Ammon's horn (tissue), 1 donor: ENCODE results near the gene F7.

ENCODE experiments used
- DNase-seq: peaks from one replicate; pipeline ENCODE4 v3.0.0-alpha.2; 2016; ENCODE audit warnings: low spot score

F7 gene

DNA sequence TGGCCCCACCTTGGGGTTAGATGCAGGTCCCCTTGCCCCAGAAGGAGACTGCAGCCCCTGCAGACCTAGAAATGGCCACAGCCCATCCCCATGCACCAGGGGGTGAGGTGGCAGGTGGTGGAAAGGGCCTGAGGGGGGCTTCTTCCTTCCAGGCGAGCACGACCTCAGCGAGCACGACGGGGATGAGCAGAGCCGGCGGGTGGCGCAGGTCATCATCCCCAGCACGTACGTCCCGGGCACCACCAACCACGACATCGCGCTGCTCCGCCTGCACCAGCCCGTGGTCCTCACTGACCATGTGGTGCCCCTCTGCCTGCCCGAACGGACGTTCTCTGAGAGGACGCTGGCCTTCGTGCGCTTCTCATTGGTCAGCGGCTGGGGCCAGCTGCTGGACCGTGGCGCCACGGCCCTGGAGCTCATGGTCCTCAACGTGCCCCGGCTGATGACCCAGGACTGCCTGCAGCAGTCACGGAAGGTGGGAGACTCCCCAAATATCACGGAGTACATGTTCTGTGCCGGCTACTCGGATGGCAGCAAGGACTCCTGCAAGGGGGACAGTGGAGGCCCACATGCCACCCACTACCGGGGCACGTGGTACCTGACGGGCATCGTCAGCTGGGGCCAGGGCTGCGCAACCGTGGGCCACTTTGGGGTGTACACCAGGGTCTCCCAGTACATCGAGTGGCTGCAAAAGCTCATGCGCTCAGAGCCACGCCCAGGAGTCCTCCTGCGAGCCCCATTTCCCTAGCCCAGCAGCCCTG is 12.8 kb downstream of the F7 start:
- no peak for DNase-seq

- DNase-seq = no peak
These were observed 13.7 kb downstream of the F7 start for GRCh38 chr13:113119166-113119821.

GRCh38 chr13:113119822-113120189 is 14.2 kb downstream of the F7 start:
- no peak for DNase-seq

GRCh38 chr13:113120300-113121182 is 14.9 kb downstream of the F7 start:
- no peak for DNase-seq

GRCh38 chr13:113121183-113121927 is 15.8 kb downstream of the F7 start:
- no peak for DNase-seq

GRCh38 chr13:113121928-113122471 is 16.4 kb downstream of the F7 start:
- no peak for DNase-seq

GRCh38 chr13:113122550-113123225 is 17.1 kb downstream of the F7 start, which contains the start of gene F10:
F10 (plus strand) TSS chr13:113122799; CDS start chr13:113122856, 57 bp downstream.
- DNase-seq = no peak

- DNase-seq = no peak
These were observed 17.9 kb downstream of the F7 start for GRCh38 chr13:113123226-113124201.

DNA sequence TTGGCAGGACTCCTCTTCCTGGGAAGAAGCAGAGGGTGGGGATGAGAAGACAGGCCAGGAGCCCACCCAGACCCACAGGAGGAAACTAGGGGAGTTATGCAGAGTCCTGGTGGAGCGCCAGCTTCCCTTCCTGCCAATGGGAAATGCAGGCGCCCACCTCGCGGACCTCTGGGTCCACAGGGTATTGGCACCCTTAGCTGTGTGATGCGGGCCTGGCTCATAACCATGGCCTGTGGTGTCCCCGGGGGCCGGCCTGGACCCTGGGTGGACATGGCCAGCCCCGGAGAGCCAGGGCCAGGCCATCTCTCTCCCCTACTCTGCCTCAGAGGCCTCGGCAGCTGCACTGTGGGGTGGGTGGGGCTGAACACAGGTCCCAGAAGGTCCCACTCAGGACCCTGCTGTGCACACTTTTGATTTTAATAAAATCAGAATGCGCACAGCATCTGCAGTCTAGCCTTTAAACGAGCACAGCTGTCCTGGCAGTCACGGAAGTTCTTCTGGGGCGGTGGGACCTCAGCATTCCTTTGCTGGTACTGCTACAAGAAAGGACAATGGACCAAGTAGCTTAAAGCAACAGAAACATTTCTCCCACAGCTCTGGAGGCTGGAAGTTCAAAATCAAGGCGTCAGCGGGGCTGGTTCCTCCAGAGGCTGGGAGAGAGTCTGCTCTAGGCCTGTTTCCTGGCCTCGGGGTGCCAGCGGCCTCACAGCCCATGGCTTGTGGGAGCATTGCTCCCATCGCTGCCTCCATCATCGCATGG is 18.8 kb downstream of the F7 start:
- DNase-seq = no peak

- no peak for DNase-seq
These were observed 20.1 kb downstream of the F7 start for GRCh38 chr13:113125506-113126264.

DNA sequence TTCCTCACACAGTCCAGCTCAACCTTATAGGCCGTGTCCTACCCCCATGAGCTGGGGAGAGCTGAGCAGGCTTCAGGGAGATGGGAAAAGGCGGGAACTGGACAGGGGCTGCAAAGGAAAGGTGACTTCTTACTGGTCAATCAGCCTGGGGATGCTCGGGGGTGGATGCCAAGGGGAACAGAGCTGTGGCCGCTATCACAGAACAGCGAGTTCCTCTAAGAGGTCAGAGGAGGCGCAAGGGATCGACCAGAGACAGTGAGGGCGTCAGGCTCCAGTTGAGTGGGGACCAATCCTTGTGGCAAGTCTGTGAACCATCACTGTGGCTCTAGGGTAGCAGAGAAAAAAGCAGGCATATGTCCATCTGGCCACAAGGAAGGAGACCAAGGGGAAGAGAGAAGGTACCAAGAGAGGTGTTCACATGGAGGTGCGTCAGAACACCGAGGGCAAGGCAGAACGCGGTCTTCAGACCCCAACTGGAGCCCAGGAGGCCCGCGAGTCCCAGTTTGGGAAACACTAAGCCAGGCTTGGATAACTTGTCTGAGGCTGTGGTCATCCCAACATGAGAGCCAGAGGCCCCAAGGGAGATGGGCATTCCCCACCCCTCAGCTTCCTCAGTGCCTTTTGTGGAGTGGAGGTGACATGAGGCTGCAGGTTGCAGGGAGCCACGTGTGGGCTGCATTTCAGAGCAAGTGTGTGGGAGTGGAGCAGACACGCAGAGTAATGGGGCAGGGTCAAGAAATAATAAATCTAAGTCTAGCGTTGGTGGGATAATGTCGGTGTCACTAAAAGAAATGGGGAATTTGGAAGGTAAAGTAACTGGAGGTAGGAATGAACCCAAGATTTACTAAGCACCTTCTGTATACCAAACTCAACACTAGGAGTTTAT is 20.9 kb downstream of the F7 start:
- no peak for DNase-seq

GRCh38 chr13:113129480-113129879 is 23.9 kb downstream of the F7 start:
- DNase-seq = no peak

GRCh38 chr13:113129921-113130750 is 24.5 kb downstream of the F7 start:
- no peak for DNase-seq

DNA sequence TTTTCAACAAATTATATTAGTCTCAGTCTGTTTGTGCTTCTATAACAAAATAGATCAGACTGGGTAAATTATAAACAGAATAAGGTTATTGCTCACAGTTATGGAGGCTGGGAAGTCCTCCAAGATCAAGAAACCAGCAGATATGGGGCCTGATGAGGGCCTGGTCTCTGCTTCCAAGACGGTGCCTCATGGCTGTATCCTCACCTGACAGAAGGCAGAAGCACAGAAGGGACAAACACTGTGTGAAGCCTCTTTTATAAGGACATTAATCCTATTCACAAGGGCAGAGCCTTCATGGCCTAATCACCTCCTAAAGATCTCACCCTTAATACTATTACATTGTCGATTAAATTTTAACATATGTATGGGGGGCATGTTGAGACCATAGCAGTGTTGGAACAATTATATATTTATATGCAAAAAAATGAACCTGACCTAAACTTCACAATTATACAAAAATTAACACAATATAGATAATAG is 29.7 kb downstream of the F7 start:
- no peak for DNase-seq

GRCh38 chr13:113137691-113138298 is 32.2 kb downstream of the F7 start:
- DNase-seq = no peak
